Activated CD4-positive, alpha-beta memory T cell treated with anti-CD3 and anti-CD28 coated beads for 36 hours (primary cell): ENCODE data around the gene NR5A1. TPM values are rescaled to one million over a fixed set of nuclear protein-coding genes. Genes with fewer than 3 reads are reported as not detected.

ENCODE experiments used
- CTCF ChIA-PET: fragments of 350-600 bp; sonication (Branson Sonifier 250); formaldehyde crosslinking; loops from one replicate; lab custom pipeline; 2021; ENCODE audit warnings: antibody characterized with exemption, inconsistent platforms; lab: Charles Lee
- POLR2A ChIA-PET: fragments of 350-600 bp; sonication (Branson Sonifier 250); formaldehyde crosslinking; loops from one replicate; lab custom pipeline; 2021; ENCODE audit warnings: antibody characterized with exemption; lab: Charles Lee
- DNase-seq: peaks from one replicate; pipeline ENCODE4 v3.0.0-alpha.2; 2020
- H3K27ac Mint-ChIP-seq: one replicate; pipeline ENCODE4 v1.8.0; 2021; ENCODE audit warnings: mixed read lengths
- H3K27me3 Mint-ChIP-seq: one replicate; pipeline ENCODE4 v1.8.0; 2021; ENCODE audit warnings: mixed read lengths
- H3K36me3 Mint-ChIP-seq: one replicate; pipeline ENCODE4 v1.8.0; 2021; ENCODE audit warnings: mixed read lengths
- H3K4me1 Mint-ChIP-seq: one replicate; pipeline ENCODE4 v1.8.0; 2021; ENCODE audit warnings: low read depth, mixed read lengths
- H3K4me3 Mint-ChIP-seq: one replicate; pipeline ENCODE4 v1.8.0; 2021; ENCODE audit warnings: mild to moderate bottlenecking, mixed read lengths
- H3K9me3 Mint-ChIP-seq: one replicate; pipeline ENCODE4 v1.8.0; 2021; ENCODE audit warnings: mixed read lengths
- intact Hi-C: fragments of 100-400 bp; cut with micrococcal nuclease; formaldehyde crosslinking; loops from one replicate; pipeline ENCODE4 v1.15.1; 2023
- total RNA-seq, 2 experiments: library from RNA; stranded (reverse); gene quantifications; one replicate each; pipeline ENCODE4 v1.2.3, GENCODE V29; 2021

Gene NR5A1
- total RNA-seq, 2 experiments from 2014 or later, result not detected

GRCh38 chr9:124485936-124486335 is 21.3 kb downstream of the NR5A1 start:
- CTCF ChIA-PET, result no interaction called here
- no peak overlapping the region for H3K27ac Mint-ChIP-seq
- H3K4me1 Mint-ChIP-seq, result no peaks in the 10 kb centered on the region
- POLR2A ChIA-PET, result no interaction called here
- H3K9me3 Mint-ChIP-seq, result no peaks in the 10 kb centered on the region
- H3K4me3 Mint-ChIP-seq, result no peak overlapping the region
- intact Hi-C loops, result no loop called here
- DNase-seq, result no peak
- H3K36me3 Mint-ChIP-seq, result no peaks in the 10 kb centered on the region
- no peaks in the 10 kb centered on the region for H3K27me3 Mint-ChIP-seq

GRCh38 chr9:124485201-124485600 is 22.0 kb downstream of the NR5A1 start:
- Mint-ChIP-seq H3K27ac (no peak overlapping the region), H3K36me3 (no peaks in the 10 kb centered on the region), H3K9me3 (no peaks in the 10 kb centered on the region), H3K4me3 (no peak overlapping the region), H3K27me3 (no peaks in the 10 kb centered on the region), H3K4me1 (no peaks in the 10 kb centered on the region)
- CTCF ChIA-PET, result no interaction called here
- DNase-seq, result no peak
- POLR2A ChIA-PET, result no interaction called here
- intact Hi-C loops, result no loop called here

GRCh38 chr9:124483481-124483880 is 23.7 kb downstream of the NR5A1 start:
- ChIA-PET POLR2A (no interaction called here), CTCF (no interaction called here)
- Mint-ChIP-seq H3K36me3 (no peaks in the 10 kb centered on the region), H3K4me3 (no peak overlapping the region), H3K27ac (no peak overlapping the region), H3K27me3 (peaks cover 5% of the 10 kb centered on the region), H3K4me1 (no peaks in the 10 kb centered on the region), H3K9me3 (no peaks in the 10 kb centered on the region)
- no peak for DNase-seq
- intact Hi-C loops, result no loop called here

GRCh38 chr9:124482431-124483031 is 24.7 kb downstream of the NR5A1 start:
- Mint-ChIP-seq H3K27ac (no peak overlapping the region), H3K36me3 (no peaks in the 10 kb centered on the region), H3K4me1 (no peaks in the 10 kb centered on the region), H3K27me3 (peaks cover 10% of the 10 kb centered on the region), H3K4me3 (no peak overlapping the region), H3K9me3 (no peaks in the 10 kb centered on the region)
- no peak for DNase-seq
- intact Hi-C loops, result no loop called here
- ChIA-PET CTCF (no interaction called here), POLR2A (no interaction called here)

- Mint-ChIP-seq H3K36me3 (no peaks in the 10 kb centered on the region), H3K27ac (no peak overlapping the region), H3K27me3 (peaks cover 11% of the 10 kb centered on the region), H3K4me3 (no peak overlapping the region), H3K4me1 (no peaks in the 10 kb centered on the region), H3K9me3 (no peaks in the 10 kb centered on the region)
- intact Hi-C loops, result no loop called here
- ChIA-PET POLR2A (no interaction called here), CTCF (interaction anchor here (0.6 to 1.2 kb wide), 2 partner anchors 17 to 21 kb away, joined by 3 read pairs; no protein-coding TSS in a partner anchor)
- DNase-seq, result no peak
These were observed 26.1 kb downstream of the NR5A1 start for GRCh38 chr9:124481115-124481514.

GRCh38 chr9:124480621-124480981 is 26.6 kb downstream of the NR5A1 start:
- Mint-ChIP-seq H3K36me3 (no peaks in the 10 kb centered on the region), H3K4me1 (no peaks in the 10 kb centered on the region), H3K4me3 (no peak overlapping the region), H3K9me3 (no peaks in the 10 kb centered on the region), H3K27me3 (peaks cover 11% of the 10 kb centered on the region), H3K27ac (no peak overlapping the region)
- DNase-seq, result no peak
- ChIA-PET CTCF (interaction anchor here (1.2 kb wide), 1 partner anchor 21 kb away, joined by 3 read pairs; no protein-coding TSS in a partner anchor), POLR2A (no interaction called here)
- intact Hi-C loops, result no loop called here

- Mint-ChIP-seq H3K9me3 (no peaks in the 10 kb centered on the region), H3K27ac (no peak overlapping the region)
- intact Hi-C loops, result no loop called here
These were observed 27.1 kb downstream of the NR5A1 start for GRCh38 chr9:124479947-124480620.

GRCh38 chr9:124479371-124479770 is 27.8 kb downstream of the NR5A1 start:
- DNase-seq, result no peak
- no peaks in the 10 kb centered on the region for H3K36me3 Mint-ChIP-seq
- H3K27me3 Mint-ChIP-seq, result peaks cover 13% of the 10 kb centered on the region
- ChIA-PET POLR2A (no interaction called here), CTCF (no interaction called here)
- no peak overlapping the region for H3K4me3 Mint-ChIP-seq
- H3K9me3 Mint-ChIP-seq, result no peaks in the 10 kb centered on the region
- H3K27ac Mint-ChIP-seq, result no peak overlapping the region
- H3K4me1 Mint-ChIP-seq, result no peaks in the 10 kb centered on the region
- intact Hi-C loops, result no loop called here

More at GRCh38 chr9:124479947-124480620, 27.1 kb downstream of the NR5A1 start:
- no peaks in the 10 kb centered on the region for H3K4me1 Mint-ChIP-seq
- H3K36me3 Mint-ChIP-seq, result no peaks in the 10 kb centered on the region
- ChIA-PET CTCF (no interaction called here), POLR2A (no interaction called here)
- H3K27me3 Mint-ChIP-seq, result peaks cover 13% of the 10 kb centered on the region
- H3K4me3 Mint-ChIP-seq, result no peak overlapping the region
- no peak for DNase-seq

- Mint-ChIP-seq H3K27me3 (peaks cover 16% of the 10 kb centered on the region), H3K27ac (no peak overlapping the region), H3K36me3 (no peaks in the 10 kb centered on the region), H3K4me1 (no peaks in the 10 kb centered on the region), H3K4me3 (no peak overlapping the region), H3K9me3 (no peaks in the 10 kb centered on the region)
- intact Hi-C loops, result no loop called here
- ChIA-PET POLR2A (no interaction called here), CTCF (interaction anchor here (1.4 kb wide), 1 partner anchor 59 kb away, joined by 3 read pairs; no protein-coding TSS in a partner anchor)
- DNase-seq, result no peak
These were observed 28.8 kb downstream of the NR5A1 start for GRCh38 chr9:124478354-124478753.

GRCh38 chr9:124477648-124478285 is 29.4 kb downstream of the NR5A1 start:
- CTCF ChIA-PET, result interaction anchor here (1.4 kb wide), 1 partner anchor 59 kb away, joined by 3 read pairs; no protein-coding TSS in a partner anchor
- POLR2A ChIA-PET, result no interaction called here
- no peak for DNase-seq
- Mint-ChIP-seq H3K36me3 (no peaks in the 10 kb centered on the region), H3K4me1 (no peaks in the 10 kb centered on the region), H3K4me3 (no peak overlapping the region), H3K9me3 (no peaks in the 10 kb centered on the region), H3K27me3 (peaks cover 16% of the 10 kb centered on the region), H3K27ac (no peak overlapping the region)
- intact Hi-C loops, result no loop called here

- CTCF ChIA-PET, result interaction anchor here (1.4 kb wide), 1 partner anchor 60 kb away, joined by 3 read pairs; no protein-coding TSS in a partner anchor
- POLR2A ChIA-PET, result no interaction called here
- Mint-ChIP-seq H3K36me3 (no peaks in the 10 kb centered on the region), H3K4me3 (no peak overlapping the region), H3K9me3 (no peaks in the 10 kb centered on the region), H3K4me1 (no peaks in the 10 kb centered on the region), H3K27me3 (peaks cover 16% of the 10 kb centered on the region), H3K27ac (no peak overlapping the region)
- intact Hi-C loops, result no loop called here
- no peak for DNase-seq
These were observed 30.0 kb downstream of the NR5A1 start for GRCh38 chr9:124477211-124477647.

GRCh38 chr9:124475868-124476690 is 31.1 kb downstream of the NR5A1 start:
- POLR2A ChIA-PET, result no interaction called here
- intact Hi-C loops, result no loop called here

More at GRCh38 chr9:124475868-124476690, 31.1 kb downstream of the NR5A1 start:
- peaks cover 17% of the 10 kb centered on the region for H3K27me3 Mint-ChIP-seq
- no peaks in the 10 kb centered on the region for H3K9me3 Mint-ChIP-seq
- CTCF ChIA-PET, result no interaction called here
- no peak overlapping the region for H3K27ac Mint-ChIP-seq
- DNase-seq, result no peak
- H3K36me3 Mint-ChIP-seq, result no peaks in the 10 kb centered on the region
- H3K4me1 Mint-ChIP-seq, result no peaks in the 10 kb centered on the region
- H3K4me3 Mint-ChIP-seq, result no peak overlapping the region
